ENCODE data around the gene DDRGK1. TPM values are rescaled to one million over a fixed set of nuclear protein-coding genes. Genes with fewer than 3 reads are reported as not detected.

DDRGK1 gene
- total RNA-seq, 1 experiment from 2014 or later, result 81.4 TPM

GRCh38 chr20:3237011-3237957, 32.8 kb upstream of the DDRGK1 start:
- no peak for DNase-seq (ENCODE audit: extremely low read depth, low read depth)

GRCh38 chr20:3235666-3236324, 31.3 kb upstream of the DDRGK1 start:
- DNase-seq (ENCODE audit: extremely low read depth, low read depth), result no peak

- DNase-seq (ENCODE audit: extremely low read depth, low read depth), result no peak
Measured at GRCh38 chr20:3233991-3234498, 29.6 kb upstream of the DDRGK1 start.

GRCh38 chr20:3233131-3233990, 28.9 kb upstream of the DDRGK1 start:
- no peak for DNase-seq (ENCODE audit: extremely low read depth, low read depth)

- DNase-seq (ENCODE audit: extremely low read depth, low read depth), result no peak
Measured at GRCh38 chr20:3231889-3232588, 27.6 kb upstream of the DDRGK1 start.

GRCh38 chr20:3231116-3231515, 26.6 kb upstream of the DDRGK1 start:
- DNase-seq (ENCODE audit: extremely low read depth, low read depth), result no peak

GRCh38 chr20:3229798-3230197, 25.3 kb upstream of the DDRGK1 start:
- no peak for DNase-seq (ENCODE audit: extremely low read depth, low read depth)

GRCh38 chr20:3229158-3229557, 24.7 kb upstream of the DDRGK1 start:
- DNase-seq (ENCODE audit: extremely low read depth, low read depth), result no peak

- DNase-seq (ENCODE audit: extremely low read depth, low read depth), result no peak
Measured at GRCh38 chr20:3228750-3229032, 24.2 kb upstream of the DDRGK1 start.

- DNase-seq (ENCODE audit: extremely low read depth, low read depth), result no peak
Measured at GRCh38 chr20:3227936-3228749, 23.7 kb upstream of the DDRGK1 start.

- DNase-seq (ENCODE audit: extremely low read depth, low read depth), result no peak
Measured at GRCh38 chr20:3227506-3227905, 23.0 kb upstream of the DDRGK1 start.

- DNase-seq (ENCODE audit: extremely low read depth, low read depth), result no peak
Measured at GRCh38 chr20:3226864-3227263, 22.4 kb upstream of the DDRGK1 start.

GRCh38 chr20:3226093-3226492, 21.6 kb upstream of the DDRGK1 start:
- DNase-seq (ENCODE audit: extremely low read depth, low read depth), result no peak

GRCh38 chr20:3224681-3225421, 20.4 kb upstream of the DDRGK1 start:
- no peak for DNase-seq (ENCODE audit: extremely low read depth, low read depth)

- DNase-seq (ENCODE audit: extremely low read depth, low read depth), result no peak
Measured at GRCh38 chr20:3223994-3224680, 19.7 kb upstream of the DDRGK1 start.

GRCh38 chr20:3223651-3223993, 19.1 kb upstream of the DDRGK1 start:
- DNase-seq (ENCODE audit: extremely low read depth, low read depth), result no peak

GRCh38 chr20:3222635-3223600, 18.4 kb upstream of the DDRGK1 start:
- DNase-seq (ENCODE audit: extremely low read depth, low read depth), result peak; percentile 63
